Hepatocyte (in vitro differentiated cells): ENCODE data around the gene PIK3AP1.

Source experiments
- EZH2 ChIP-seq: fragments of 200-600 bp; sonication (generic); IDR thresholded peaks from 2 replicates; pipeline ENCODE4 v1.6.1; 2016; ENCODE audit warnings: antibody characterized with exemption, mild to moderate bottlenecking, borderline replicate concordance
- TF ChIP-seq, protein P1 (sequence below): fragments of 200-600 bp; sonication (generic); IDR thresholded peaks from 2 replicates; pipeline ENCODE4 v1.5.1; 2016; ENCODE audit warnings: antibody characterized with exemption, mild to moderate bottlenecking; ENCODE audit not compliant: poor library complexity

DNA sequence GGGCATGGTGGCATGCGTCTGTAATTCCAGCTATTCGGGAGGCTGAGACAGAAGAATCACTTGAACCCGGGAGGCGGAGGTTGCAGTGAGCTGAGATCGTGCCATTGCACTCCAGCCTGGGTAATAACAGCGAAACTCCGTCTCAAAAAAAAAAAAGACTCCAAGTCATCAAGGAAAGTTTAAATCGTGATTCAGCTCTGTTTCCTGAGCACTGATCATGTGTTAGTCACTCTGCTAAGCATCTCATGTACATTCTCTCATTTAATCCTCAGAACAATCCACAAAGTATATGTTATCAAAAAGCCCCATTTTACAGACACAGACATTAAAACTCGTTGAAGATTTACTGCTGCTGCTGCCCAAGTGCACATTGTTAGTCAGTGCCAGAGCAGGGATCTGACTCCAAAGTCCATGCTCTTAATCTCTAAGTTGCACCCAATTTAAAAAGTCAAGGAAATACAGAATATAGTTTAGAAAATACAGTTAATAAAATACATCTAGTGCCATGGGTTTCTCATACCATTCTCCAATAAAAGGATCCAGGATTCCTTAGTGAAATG lies 6.2 kb downstream of the PIK3AP1 start:
- TF ChIP-seq, protein P1, sequence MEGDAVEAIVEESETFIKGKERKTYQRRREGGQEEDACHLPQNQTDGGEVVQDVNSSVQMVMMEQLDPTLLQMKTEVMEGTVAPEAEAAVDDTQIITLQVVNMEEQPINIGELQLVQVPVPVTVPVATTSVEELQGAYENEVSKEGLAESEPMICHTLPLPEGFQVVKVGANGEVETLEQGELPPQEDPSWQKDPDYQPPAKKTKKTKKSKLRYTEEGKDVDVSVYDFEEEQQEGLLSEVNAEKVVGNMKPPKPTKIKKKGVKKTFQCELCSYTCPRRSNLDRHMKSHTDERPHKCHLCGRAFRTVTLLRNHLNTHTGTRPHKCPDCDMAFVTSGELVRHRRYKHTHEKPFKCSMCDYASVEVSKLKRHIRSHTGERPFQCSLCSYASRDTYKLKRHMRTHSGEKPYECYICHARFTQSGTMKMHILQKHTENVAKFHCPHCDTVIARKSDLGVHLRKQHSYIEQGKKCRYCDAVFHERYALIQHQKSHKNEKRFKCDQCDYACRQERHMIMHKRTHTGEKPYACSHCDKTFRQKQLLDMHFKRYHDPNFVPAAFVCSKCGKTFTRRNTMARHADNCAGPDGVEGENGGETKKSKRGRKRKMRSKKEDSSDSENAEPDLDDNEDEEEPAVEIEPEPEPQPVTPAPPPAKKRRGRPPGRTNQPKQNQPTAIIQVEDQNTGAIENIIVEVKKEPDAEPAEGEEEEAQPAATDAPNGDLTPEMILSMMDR = no peak
- TF ChIP-seq EZH2 = no peak
